GM18951 (cell line): Measurements from ENCODE around the gene KIF17.

Experiments
- POLR2A ChIP-seq: IDR thresholded peaks from 4 replicates; pipeline ENCODE4 v1.6.1; 2011; ENCODE audit warnings: mild to moderate bottlenecking; ENCODE audit not compliant: insufficient read length, insufficient read depth; ENCODE audit errors: extremely low read depth
- in situ Hi-C: fragments of 300-500 bp; cut with MboI; formaldehyde crosslinking; loops from one replicate; pipeline ENCODE4 v1.12.0; 2022; ENCODE audit warnings: low sequenced_read_pairs, mixed read lengths, inconsistent platforms; ENCODE audit not compliant: unreplicated experiment

The KIF17 gene

GRCh38 chr1:20732071-20732587 lies 14.3 kb upstream of the KIF17 start:
- no peak for TF ChIP-seq POLR2A
- in situ Hi-C loops = no loop called here

- in situ Hi-C loops = no loop called here
- TF ChIP-seq POLR2A = no peak
Measured at GRCh38 chr1:20731057-20731991, 13.5 kb upstream of the KIF17 start.

DNA sequence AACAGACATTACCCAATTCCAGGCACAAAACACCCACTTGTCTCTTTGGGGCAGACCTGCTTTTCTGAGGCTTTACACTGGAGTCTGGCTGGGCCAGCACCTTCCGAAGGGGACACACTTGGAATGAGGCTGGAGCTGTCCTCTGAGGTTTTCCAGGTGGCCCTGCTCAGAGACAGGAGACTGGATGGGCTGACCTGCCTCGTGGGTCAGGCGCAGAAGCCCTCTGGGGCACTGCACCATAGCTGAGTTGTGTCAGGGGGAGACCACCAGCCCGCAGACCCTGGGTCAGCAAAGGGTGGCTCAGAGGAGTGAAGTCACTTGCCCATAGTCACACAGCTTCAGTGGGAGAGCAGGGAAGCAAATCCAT lies 12.9 kb upstream of the KIF17 start:
- in situ Hi-C loops = no loop called here

DNA sequence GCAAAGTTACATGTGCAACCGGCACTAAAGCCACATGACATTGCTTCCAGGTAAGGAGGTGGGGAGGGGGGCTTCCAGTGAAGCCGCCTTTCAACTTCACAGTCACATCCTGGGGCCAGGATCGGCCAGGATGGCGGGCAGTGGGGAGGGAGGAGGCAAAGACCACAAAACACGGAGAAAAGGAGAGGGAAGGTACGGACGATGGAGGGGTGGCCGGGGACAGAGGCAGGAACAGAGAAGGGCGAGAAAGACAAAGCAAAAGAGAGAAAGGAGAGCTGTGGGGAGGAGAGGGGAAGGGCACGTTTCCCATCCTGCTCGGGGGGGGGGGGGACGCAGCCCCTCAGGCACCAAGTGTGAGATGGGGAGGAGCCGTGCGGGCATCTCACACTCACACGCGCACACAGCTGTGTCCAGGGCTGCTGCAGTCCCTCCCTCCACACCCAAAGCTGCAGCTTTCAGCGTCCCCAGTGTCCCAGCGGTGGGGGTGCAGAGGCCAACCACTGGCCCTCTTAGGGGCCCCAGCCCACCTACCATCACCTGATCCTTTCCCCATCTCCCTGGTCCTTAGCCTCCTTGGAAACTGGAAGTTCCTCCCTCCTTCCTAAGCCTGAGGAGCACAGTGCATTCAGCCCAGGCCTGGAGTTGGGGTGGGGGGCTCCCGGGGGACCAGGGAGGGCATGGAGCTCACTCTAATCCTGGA lies 12.3 kb upstream of the KIF17 start:
- no peak for TF ChIP-seq POLR2A
- in situ Hi-C loops = no loop called here

More for the DNA sequence above, 12.9 kb upstream of the KIF17 start:
- TF ChIP-seq POLR2A = no peak

- in situ Hi-C loops = no loop called here
- no peak for TF ChIP-seq POLR2A
Measured at GRCh38 chr1:20729155-20729931, 11.5 kb upstream of the KIF17 start.

DNA sequence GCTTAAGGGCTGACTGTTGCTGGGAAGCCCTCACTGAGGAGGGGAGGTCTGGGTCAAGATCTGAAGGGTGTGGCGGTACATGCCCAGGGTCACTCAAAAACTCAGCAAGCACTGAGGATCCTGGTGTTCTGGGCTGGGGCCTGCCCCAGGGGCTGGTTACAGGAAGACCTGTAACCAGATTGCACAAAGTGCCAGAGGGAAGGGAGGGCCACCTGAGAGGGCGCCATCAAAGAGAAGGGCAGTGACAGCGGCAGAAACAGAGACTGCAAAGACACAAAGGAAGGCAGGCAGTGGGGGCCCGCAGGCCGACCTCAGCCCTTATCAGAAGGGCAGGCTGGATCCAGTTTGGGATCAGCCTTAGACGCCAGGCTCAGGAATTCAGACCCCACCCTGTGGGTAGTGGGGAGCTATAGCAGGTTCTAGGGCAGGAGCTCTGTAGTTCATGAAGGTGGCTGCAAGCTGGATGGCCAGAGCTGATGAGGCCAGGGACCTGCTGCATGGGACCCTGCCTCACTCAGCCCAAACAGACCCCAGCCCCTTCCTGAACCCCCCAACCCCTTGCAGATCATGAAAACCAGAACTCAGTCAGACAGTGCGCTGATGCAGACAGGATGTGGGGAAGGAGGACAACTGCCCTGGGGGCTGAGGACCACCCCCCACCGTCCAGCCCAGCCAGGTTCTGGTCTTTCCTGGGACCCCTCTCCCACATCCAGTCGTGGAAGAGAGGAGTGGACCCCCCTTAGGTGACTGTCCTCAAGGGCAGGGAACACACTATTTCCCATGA lies 10.8 kb upstream of the KIF17 start:
- no peak for TF ChIP-seq POLR2A
- in situ Hi-C loops = no loop called here

GRCh38 chr1:20727746-20728316 lies 10.0 kb upstream of the KIF17 start:
- in situ Hi-C loops = no loop called here
- TF ChIP-seq POLR2A = no peak

- in situ Hi-C loops = no loop called here
- TF ChIP-seq POLR2A = no peak
Measured at GRCh38 chr1:20726932-20727745, 9.3 kb upstream of the KIF17 start.

GRCh38 chr1:20726118-20726911 lies 8.5 kb upstream of the KIF17 start:
- in situ Hi-C loops = no loop called here

GRCh38 chr1:20725189-20726117 lies 7.6 kb upstream of the KIF17 start:
- no peak for TF ChIP-seq POLR2A
- in situ Hi-C loops = no loop called here

More at GRCh38 chr1:20726118-20726911, 8.5 kb upstream of the KIF17 start:
- no peak for TF ChIP-seq POLR2A
